ENCODE data around the gene MIB1.

MIB1 gene

GRCh38 chr18:21911551-21911950 lies 171.0 kb downstream of the MIB1 start:
- TF ChIP-seq CTCF (conservative IDR thresholded peaks at IDR 0.05; ENCODE audit: low read depth, low read length), result no peak
- DNase-seq (ENCODE audit: low read depth), result no peak
- no peak overlapping the region for H3K4me3 ChIP-seq (ENCODE audit: low read length)

DNA sequence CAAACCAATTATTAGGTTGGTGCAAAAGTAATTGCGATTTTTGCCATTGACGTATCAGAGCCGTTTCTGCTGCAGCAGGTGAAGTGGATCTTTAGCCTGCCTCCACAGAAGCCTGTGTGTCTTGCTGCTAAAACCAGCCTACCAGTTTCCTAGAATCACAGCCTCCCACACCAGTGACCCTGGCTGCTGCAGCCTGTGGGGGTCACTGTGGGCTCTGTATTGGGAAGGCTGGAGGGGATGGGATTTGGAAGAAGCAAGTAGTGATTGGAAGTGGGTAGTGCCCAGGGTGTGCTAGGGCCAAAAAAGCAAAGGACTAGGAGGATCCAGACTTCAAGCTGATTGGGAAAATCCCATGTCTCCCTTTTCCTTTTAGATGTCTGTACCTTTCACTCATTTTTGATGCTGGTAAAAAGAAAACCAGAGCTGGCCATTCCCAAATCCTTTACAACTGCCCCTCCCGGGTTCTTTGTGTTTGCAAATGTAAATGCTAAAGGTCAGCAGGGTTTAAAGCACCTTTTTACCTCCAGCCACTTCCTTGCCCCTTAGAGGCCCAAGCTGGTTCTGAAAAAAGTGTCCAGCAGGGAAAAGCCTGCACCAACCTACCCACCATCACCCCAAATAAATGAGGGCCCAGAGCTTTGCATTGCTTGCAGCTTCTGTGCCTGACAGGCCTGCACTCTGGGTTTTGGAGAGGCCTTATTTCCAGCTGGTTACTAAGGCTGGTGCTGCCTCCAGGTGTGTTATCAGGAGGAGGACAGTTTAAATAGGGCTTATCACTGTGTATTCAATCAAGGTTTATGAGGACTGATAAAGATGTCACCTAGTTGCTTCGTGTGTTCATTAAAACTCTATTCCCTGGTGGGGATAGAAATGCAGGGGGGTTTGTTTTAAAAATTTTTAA lies 172.0 kb downstream of the MIB1 start:
- H3K4me3 ChIP-seq (ENCODE audit: low read length), result no peak overlapping the region
- TF ChIP-seq CTCF (conservative IDR thresholded peaks at IDR 0.05; ENCODE audit: low read depth, low read length), result peak; percentile 13
- no peak for DNase-seq (ENCODE audit: low read depth)

DNA sequence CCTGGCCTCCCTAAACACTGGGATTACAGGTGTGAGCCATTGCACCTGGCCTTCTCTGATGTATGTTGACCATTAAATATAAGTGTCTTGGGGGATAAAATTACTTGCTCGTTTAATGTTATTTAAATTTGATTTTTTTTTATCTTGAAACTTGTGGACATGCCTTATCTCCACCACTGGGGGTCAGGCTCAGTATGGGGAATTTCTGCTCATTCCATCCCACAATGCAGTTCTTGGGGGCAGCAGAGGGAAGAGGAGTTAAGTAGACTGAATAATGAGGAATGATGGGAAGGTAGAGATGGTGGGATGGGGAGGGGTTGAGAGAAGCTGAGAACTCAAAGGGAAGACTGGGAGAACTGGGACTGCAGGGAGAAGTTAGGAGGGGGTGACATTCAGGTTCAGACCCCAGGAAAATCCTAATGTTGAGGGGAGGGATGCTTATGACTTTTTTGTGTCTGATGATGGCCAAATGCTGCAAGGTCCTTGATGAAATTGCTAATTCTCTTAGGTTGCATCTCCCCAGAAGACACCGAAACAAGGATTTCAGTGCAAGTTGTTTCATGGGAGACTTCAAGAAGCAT lies 174.2 kb downstream of the MIB1 start:
- no peak overlapping the region for H3K4me3 ChIP-seq (ENCODE audit: low read length)
- peak; percentile 74 for TF ChIP-seq CTCF (conservative IDR thresholded peaks at IDR 0.05; ENCODE audit: low read depth, low read length)
- DNase-seq (ENCODE audit: low read depth), result peak; percentile 30

- no peak for TF ChIP-seq CTCF (conservative IDR thresholded peaks at IDR 0.05; ENCODE audit: low read depth, low read length)
- no peak for DNase-seq (ENCODE audit: low read depth)
- H3K4me3 ChIP-seq (ENCODE audit: low read length), result no peak overlapping the region
Measured at GRCh38 chr18:21915546-21915945, 175.0 kb downstream of the MIB1 start.

GRCh38 chr18:21916594-21916993 lies 176.0 kb downstream of the MIB1 start:
- no peak for TF ChIP-seq CTCF (conservative IDR thresholded peaks at IDR 0.05; ENCODE audit: low read depth, low read length)
- no peak for DNase-seq (ENCODE audit: low read depth)
- no peak overlapping the region for H3K4me3 ChIP-seq (ENCODE audit: low read length)

GRCh38 chr18:21918693-21919092 lies 178.1 kb downstream of the MIB1 start:
- no peak for TF ChIP-seq CTCF (conservative IDR thresholded peaks at IDR 0.05; ENCODE audit: low read depth, low read length)
- no peak overlapping the region for H3K4me3 ChIP-seq (ENCODE audit: low read length)
- no peak for DNase-seq (ENCODE audit: low read depth)

Measured in retinal pigment epithelial cell (primary cell).